ENCODE data around the gene DACH2.

DACH2 gene

DNA sequence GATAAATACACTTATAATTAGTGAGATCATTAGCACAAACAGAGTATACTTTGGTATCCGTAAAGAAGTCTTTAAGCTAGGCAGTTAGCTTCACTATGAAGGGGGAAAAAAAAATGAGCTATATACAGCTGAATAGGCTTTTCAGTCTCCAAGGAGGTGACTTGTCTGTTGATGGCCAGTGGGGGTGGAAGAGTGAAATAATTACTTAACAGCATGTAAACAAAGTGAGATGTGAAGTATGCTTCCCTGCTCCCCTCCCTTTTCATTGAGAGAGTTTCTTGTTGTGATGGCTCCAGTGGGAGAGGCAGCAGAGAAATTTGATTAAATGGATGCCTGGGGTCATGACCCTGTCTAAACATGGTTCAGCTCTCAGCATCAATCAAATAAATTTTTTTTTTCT lies 180.9 kb downstream of the DACH2 start:
- DNase-seq: no peak

DNA sequence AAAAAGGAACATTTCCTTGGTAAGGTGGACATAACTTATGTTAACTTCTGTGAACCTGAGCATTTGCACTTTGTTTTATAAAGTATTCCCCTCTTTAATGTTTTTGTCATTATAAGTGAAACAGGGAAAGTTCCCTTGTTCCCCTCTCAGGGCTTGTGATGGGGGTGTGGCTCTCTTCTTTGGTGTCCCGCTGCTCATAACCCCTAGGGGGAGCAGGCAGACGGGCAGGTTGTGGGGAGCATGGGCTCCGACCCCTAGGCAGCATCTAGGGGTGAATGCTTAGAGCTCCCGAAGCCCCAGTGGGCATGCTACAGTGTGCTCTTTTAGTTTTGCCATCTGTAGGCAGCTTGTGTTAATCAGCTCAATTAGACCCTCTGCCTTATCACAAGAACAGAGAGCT lies 200.4 kb downstream of the DACH2 start:
- no peak for DNase-seq

DNA sequence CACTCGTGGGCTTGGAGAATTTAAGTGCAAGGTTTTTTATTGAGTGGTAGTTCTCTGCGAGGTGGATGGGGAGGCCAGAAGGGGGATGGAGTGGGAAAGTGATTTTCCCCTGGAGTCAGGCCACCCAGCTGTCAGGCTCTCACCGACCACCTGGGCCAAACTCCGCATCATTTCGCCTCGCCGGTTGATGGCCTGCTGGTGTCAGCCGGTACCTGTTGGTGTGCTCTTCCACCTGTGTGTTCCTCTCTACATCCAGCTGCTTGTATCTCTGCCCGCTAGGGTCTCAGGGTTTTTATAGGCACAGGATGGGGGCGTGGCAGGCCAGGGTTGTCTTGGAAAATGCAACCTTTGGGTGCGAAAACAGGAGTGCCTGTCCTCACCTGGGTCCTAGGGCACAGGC lies 200.9 kb downstream of the DACH2 start:
- no peak for DNase-seq

DNA sequence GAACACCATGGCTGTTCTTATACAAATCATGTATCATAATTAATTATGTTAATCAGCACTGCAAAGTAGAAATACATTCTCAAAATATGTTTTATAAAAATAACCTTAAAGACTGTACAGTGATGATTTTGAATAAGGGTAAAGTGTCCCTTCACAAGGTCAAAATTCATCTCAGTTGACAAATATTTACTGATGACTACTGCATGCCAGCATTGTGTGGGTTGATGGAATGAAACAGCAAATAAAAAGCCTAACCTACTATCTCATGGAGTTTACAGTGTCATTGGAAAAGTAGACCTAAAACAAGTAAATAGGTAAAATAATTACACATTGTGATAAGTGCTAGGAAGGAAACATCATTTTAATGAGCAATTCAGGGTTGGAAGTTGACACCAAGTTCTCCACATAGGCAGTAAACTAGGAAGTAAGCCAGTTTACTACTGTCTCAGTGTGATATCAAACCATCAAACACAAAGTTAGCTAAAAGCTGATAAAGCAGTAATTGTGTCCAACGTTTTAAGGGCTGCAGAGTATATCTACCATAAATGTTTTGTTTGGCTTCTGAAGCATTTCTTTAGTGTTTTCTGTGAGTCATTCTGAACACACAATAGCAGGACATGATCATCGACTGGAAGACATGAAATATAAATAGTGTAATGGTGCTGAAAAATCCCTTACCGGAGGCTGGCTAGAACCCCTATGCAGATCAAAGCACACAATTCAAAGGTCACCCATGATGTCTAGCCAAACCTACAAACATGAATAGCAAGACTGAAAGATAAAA lies 221.8 kb downstream of the DACH2 start:
- DNase-seq: no peak

- no peak for DNase-seq
These were observed 222.7 kb downstream of the DACH2 start for GRCh38 chrX:86370927-86371326.

GRCh38 chrX:86379209-86379608 lies 231.0 kb downstream of the DACH2 start:
- no peak for DNase-seq

DNA sequence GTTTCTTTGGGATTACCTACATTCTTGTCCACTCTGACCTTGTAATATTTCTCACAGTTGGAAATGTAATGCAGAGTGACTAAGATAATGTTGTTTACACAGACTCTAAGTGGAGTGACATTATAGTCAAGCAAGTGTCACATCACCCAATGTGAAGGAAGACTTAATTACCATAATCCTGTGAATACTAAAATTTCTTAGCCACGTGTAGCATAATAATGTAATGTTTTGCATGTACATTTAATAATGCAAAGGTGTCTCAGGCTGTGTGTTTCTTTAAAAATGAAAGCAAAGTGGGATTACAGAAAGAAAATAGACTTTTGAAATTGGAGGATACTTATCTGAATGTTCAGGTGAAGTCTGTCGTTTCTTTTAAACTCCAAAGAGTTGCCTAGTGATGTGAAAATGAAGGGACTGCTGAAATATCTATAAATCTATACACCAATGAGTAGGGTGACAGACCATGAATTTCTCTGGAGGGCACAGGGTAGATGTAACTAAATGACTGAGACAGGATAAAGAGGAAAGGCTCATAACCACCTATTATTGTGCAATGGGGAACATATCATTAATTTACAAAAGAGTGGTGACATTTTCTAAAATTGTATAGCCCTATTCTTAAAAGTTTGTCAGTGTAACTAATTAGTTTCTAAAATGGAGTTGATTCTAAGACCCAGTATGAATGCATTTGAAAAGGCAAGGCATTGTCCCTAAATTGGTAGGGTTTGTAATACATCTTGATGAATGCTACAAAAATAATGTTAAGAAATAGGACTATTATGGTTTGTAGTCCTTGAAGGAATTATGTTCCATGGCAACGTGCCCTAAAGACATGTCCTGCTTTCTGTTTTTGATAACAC lies 235.7 kb downstream of the DACH2 start:
- no peak for DNase-seq

DNA sequence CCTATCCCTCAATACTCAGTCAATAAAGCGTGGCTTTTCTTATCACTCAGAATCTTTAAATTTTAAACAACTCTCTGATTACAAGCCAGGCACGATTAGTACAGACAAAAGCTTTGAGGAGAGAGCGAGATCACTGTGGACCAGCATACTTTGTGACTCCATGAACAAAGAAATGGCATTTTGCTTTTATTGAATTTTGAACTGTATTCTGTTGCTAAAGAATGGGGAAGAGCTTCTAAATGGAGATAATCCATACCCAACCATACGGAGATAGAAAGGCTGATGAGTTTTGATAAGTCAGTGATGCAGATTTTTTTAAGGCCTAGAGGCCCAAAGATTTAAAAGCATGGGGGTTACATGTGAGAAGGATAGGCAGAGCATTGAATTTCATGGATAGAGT lies 259.1 kb downstream of the DACH2 start:
- DNase-seq: no peak

- DNase-seq: no peak
These were observed 273.5 kb downstream of the DACH2 start for GRCh38 chrX:86421771-86422170.

DNA sequence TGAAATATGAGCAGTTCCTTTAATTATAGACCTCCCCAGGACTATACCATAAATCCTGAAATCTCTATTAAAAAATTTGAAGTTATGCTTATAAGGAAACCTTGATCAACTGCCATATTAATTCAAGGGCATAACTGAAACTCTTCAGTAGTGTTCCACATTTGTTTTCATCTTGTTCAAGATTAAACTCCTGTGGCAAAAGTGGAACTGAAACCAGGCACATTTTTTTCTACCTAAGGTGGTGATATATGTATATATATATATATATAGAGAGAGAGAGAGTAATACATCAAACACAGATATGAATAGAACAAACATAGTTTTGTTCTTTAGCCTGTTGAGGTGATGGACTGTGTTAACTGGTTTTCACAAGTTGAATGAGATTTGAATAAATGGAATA lies 287.9 kb downstream of the DACH2 start:
- no peak for DNase-seq

GRCh38 chrX:86455495-86455894 lies 307.2 kb downstream of the DACH2 start:
- DNase-seq: no peak

GRCh38 chrX:86460760-86461159 lies 312.5 kb downstream of the DACH2 start:
- no peak for DNase-seq

GRCh38 chrX:86504297-86504696 lies 356.0 kb downstream of the DACH2 start:
- DNase-seq: no peak

- no peak for DNase-seq
These were observed 359.1 kb downstream of the DACH2 start for GRCh38 chrX:86507331-86507730.

GRCh38 chrX:86579777-86580176 lies 431.5 kb downstream of the DACH2 start:
- DNase-seq: no peak

GRCh38 chrX:86604607-86605006 lies 456.4 kb downstream of the DACH2 start:
- no peak for DNase-seq

GRCh38 chrX:86696951-86697350 lies 548.7 kb downstream of the DACH2 start:
- DNase-seq: no peak

DNA sequence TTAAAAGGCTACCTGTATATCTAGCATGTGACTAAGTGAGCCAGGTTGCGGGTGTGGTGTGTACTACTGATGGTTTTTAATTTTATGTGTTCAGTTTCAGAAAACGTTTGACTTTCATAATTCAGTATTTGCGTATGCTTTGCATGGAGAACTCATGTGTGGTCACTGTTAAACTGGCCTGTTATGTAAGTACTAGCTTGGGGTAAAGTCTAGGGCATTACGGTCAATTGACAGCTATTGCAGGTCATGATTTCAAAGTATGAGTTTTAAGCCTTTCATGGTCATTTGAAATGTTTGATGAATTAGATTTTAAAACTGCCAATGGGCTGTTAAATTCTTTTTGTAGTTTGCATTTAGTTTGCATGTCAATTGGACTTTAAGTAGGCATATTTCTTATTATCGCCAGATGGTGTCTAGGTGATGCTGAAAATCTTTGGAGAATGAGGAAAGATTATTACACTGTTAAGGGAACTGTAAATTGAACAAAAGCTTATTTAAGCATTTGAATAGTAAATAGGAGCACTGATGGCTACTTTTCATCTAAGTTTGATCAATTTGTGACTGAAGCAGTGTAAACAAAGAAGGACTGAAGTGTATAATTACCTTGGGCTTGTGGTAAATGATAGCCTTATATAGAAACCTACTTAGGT lies 563.4 kb downstream of the DACH2 start:
- DNase-seq: no peak

DNA sequence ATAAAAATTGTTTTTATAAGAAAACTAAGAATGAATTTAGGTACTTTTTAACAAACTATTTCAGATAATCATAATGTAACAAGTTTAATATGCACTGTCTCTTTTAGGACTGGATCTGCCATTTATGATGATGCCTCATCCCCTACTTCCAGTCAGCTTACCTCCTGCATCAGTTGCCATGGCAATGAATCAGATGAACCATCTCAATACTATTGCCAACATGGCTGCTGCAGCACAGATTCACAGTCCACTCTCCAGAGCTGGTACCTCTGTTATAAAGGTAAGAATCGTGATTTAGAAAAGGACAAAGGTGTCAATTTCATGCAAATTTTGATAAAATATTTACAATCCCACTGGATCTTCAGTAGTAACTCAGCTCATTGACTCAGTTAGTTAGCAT lies 566.2 kb downstream of the DACH2 start:
- no peak for DNase-seq

- DNase-seq: no peak
These were observed 576.0 kb downstream of the DACH2 start for GRCh38 chrX:86724277-86724676.

DNA sequence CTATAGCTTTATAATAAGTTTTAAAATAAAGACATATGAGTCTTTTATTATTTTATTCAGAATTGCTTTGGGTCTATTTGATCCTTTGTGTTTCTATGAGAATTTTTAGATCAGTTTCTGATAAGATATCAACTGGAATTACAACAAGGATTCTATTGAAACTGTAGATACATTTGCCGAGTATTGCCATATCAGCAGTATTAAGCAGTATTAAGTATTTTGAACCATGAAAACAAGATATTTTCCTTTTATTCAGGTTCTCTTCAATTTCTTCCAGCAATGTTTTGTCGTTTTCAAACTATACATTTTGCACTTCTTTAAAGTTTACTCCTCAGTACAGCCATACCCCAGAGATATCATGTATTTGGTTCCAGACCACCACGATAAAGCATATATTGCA lies 598.8 kb downstream of the DACH2 start:
- no peak for DNase-seq

GRCh38 chrX:86805241-86805640 lies 657.0 kb downstream of the DACH2 start:
- DNase-seq: no peak

- DNase-seq: no peak
These were observed 658.5 kb downstream of the DACH2 start for GRCh38 chrX:86806786-86807185.

DNA sequence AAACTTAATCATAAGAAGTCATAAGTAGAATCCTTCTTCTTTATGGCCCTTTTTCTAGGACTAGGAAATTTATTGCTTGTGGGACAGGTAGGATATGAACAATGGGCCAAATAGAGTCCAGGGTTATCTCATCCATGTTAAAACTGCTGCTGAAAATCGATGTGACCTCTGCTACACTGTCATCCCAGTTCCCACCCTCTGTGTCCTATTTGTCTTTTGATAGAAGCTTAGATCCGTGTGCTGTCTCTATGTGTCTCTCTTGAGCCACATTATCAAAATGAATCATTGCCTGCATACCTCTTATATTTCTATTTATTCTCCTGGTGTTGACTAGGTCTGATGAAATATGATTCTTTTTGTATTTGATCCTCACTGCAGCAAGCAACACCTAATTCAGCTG lies 661.4 kb downstream of the DACH2 start:
- no peak for DNase-seq
